Middle frontal gyrus (tissue), 1 donor: ENCODE results near the gene NEDD4.

Source experiments
- DNase-seq: peaks from one replicate; pipeline ENCODE4 v3.0.0-alpha.2; 2015; ENCODE audit warnings: low spot score; ENCODE audit errors: extremely low spot score

The NEDD4 gene

DNA sequence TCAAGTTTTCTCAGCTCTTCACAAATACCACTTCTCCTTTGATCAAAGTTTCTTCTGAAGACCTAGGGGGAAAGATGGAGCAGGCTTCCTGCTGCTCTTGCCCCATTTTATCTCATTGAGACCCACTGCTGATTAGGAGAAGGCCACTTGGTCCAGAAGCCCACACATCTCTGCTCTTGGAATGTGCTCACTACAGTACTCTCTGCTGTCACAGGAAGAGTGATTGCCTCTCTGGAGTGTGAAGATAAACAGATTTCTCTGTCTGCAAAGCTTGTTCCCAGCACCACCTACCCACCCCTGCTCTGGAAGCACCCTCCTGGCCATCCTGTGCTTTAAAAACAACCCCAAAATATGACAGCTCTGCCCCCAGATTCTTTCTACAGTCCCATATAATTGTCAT, 209.1 kb downstream of the NEDD4 start:
- no peak for DNase-seq

DNA sequence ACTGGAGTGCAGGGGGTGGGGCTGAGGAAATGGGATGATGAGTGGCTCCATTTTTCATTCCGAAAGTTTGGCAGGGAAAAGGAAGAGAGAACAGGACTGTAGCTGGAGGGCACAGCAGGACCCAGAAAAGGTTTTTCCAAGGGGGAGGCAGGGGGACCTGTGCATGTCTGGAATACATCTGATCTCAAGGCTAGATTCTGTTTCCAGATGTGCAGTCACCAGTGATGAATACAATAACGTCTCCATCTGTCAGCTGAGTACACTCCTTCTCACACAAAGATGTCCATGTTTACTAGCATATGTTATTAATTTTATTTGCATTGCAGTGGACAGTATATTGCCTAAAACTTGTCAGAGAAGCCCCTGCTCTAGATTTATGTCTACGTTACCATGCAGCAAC, 210.5 kb downstream of the NEDD4 start:
- no peak for DNase-seq

DNA sequence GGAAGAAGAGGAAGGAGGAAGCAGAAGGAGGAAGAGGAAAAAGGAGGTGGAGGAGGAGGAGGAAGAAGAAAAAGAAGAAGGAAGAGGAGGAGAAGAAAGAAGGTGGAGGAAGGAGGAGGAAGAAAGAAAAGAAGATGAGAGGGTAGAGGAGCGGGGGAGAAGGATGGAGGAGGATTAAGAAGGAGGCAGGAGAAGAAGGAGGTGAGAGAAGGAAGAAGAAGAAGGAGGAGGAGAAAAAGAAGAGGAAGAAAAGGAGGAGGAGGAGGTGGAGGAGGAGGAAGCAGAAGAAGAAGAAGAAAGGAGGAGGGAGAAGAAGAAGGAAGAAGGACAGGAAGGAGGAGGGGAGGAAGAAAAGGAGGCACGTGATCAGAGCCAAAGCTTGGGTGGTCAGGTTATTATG, 213.1 kb downstream of the NEDD4 start:
- DNase-seq, result no peak

- DNase-seq, result no peak
Observed at GRCh38 chr15:55778932-55779331, 214.5 kb downstream of the NEDD4 start.
